HCT116 (cell line): ENCODE data around the gene NPHP3. TPM values are rescaled to one million over a fixed set of nuclear protein-coding genes. Genes with fewer than 3 reads are reported as not detected.

Source experiments
- ATAC-seq: fragments of 200-7000 bp; cut with Tn5 transposase; 2 replicates; pipeline ENCODE4 v1.9.1; 2020; ENCODE audit warnings: mild to moderate bottlenecking, moderate library complexity
- BruUV-seq: library from RNA; stranded (reverse); fragments of 400-500 nt; replicated peaks from 2 replicates; lab custom pipeline; 2021; lab: Mats Ljungman, UMichigan
- CTCF ChIA-PET: fragments of 300-600 bp; sonication (Branson Sonifier 250); formaldehyde crosslinking; loops from one replicate; lab custom pipeline; 2021; ENCODE audit warnings: antibody characterized with exemption; lab: Charles Lee
- POLR2A ChIA-PET: fragments of 300-600, 350-600 bp; sonication (Branson Sonifier 250); formaldehyde crosslinking; loops from one replicate; lab custom pipeline; 2021; ENCODE audit warnings: antibody characterized with exemption; lab: Charles Lee
- RAD21 ChIA-PET, 2 experiments: fragments of 300-600 bp; sonication (Branson Sonifier 250); formaldehyde crosslinking; loops; one replicate each; lab custom pipeline; 2023; ENCODE audit warnings: low total read pairs in 2 of 2; ENCODE audit not compliant: uncharacterized antibody in 2 of 2, unreplicated experiment in 2 of 2, low non-redundant PET in 1 of 2; lab: Charles Lee
- DNase-seq: peaks from one replicate; pipeline ENCODE4 v3.0.0-alpha.2; 2010; ENCODE audit warnings: low read depth, low spot score
- H2AFZ ChIP-seq: fragments of 200-600 bp; shearing (Covaris generic), sonication (generic); 2 replicates; pipeline ENCODE4 v1.6.1; 2017; ENCODE audit warnings: low read depth, mixed run types, mixed read lengths, antibody characterized with exemption, low read length; ENCODE audit not compliant: poor library complexity, severe bottlenecking
- H3K27ac ChIP-seq: 2 replicates; pipeline ENCODE4 v1.5.1; 2012; ENCODE audit warnings: low read depth, low read length
- H3K27me3 ChIP-seq: fragments of 200-600 bp; sonication (generic); 2 replicates; pipeline ENCODE4 v1.6.1; 2016; ENCODE audit warnings: mixed run types, low read length, mixed read lengths; ENCODE audit not compliant: insufficient read depth
- H3K36me3 ChIP-seq, 2 experiments: fragments of 200-500 bp in 1 of 2; fragments of 200-600 bp in 1 of 2; sonication (Bioruptor generic) in 1 of 2; sonication (generic) in 1 of 2; 2 replicates each; pipeline versions ENCODE4 v1.5.1 to v1.6.1; 2014 to 2016; ENCODE audit warnings: low read length in 2 of 2, inconsistent platforms in 1 of 2, mixed read lengths in 1 of 2, mixed run types in 1 of 2; ENCODE audit not compliant: insufficient read depth in 2 of 2, control insufficient read depth in 1 of 2
- H3K4me1 ChIP-seq, 2 experiments: fragments of 200-600 bp in 1 of 2; sonication (generic) in 1 of 2; 2 replicates each; pipeline versions ENCODE4 v1.5.1 to v1.6.1; 2012 to 2017; ENCODE audit warnings: low read length in 2 of 2, inconsistent platforms in 1 of 2, mild to moderate bottlenecking in 1 of 2, mixed read lengths in 1 of 2, mixed run types in 1 of 2, moderate library complexity in 1 of 2; ENCODE audit not compliant: insufficient read depth in 2 of 2, control insufficient read depth in 1 of 2
- H3K4me2 ChIP-seq: fragments of 200-600 bp; sonication (generic); 2 replicates; pipeline ENCODE4 v1.6.1; 2017; ENCODE audit warnings: mixed run types, low read length, mixed read lengths
- H3K4me3 ChIP-seq, 2 experiments: fragments of 200-600 bp in 1 of 2; sonication (generic) in 1 of 2; replicated peaks in 1 of 2; 2 replicates each; pipeline ENCODE4 v1.5.1; 2011 to 2016; ENCODE audit warnings: low read length in 2 of 2, control low read depth in 1 of 2, low read depth in 1 of 2, mild to moderate bottlenecking in 1 of 2, mixed read lengths in 1 of 2, mixed run types in 1 of 2
- H3K79me2 ChIP-seq: fragments of 200-600 bp; sonication (generic); 2 replicates; pipeline ENCODE4 v1.6.1; 2017; ENCODE audit warnings: mild to moderate bottlenecking, mixed run types, low read length, moderate library complexity, mixed read lengths; ENCODE audit not compliant: insufficient read depth
- H3K9ac ChIP-seq: fragments of 200-600 bp; sonication (generic); 2 replicates; pipeline ENCODE4 v1.6.1; 2016; ENCODE audit warnings: low read length, mixed read lengths
- H3K9me2 ChIP-seq: fragments of 200-600 bp; sonication (generic), shearing (Covaris generic); 2 replicates; pipeline ENCODE4 v1.6.1; 2017; ENCODE audit warnings: mixed run types, mild to moderate bottlenecking, moderate library complexity; ENCODE audit not compliant: insufficient read depth
- H3K9me3 ChIP-seq, 2 experiments: fragments of 200-500 bp in 1 of 2; fragments of 200-600 bp in 1 of 2; sonication (Bioruptor generic) in 1 of 2; sonication (generic) in 1 of 2; 2 replicates each; pipeline ENCODE4 v1.6.1; 2014 to 2017; ENCODE audit warnings: low read length in 2 of 2, mixed read lengths in 2 of 2, inconsistent platforms in 1 of 2, low read depth in 1 of 2, mild to moderate bottlenecking in 1 of 2, mixed run types in 1 of 2, moderate library complexity in 1 of 2; ENCODE audit not compliant: control insufficient read depth in 1 of 2, insufficient read depth in 1 of 2
- H4K20me1 ChIP-seq: fragments of 200-600 bp; sonication (generic), shearing (Covaris generic); 2 replicates; pipeline ENCODE4 v1.6.1; 2017; ENCODE audit warnings: mixed run types, mild to moderate bottlenecking, moderate library complexity; ENCODE audit not compliant: insufficient read depth
- CBX3 ChIP-seq: IDR thresholded peaks from 2 replicates; pipeline ENCODE4 v1.6.1; 2012; ENCODE audit warnings: low read depth
- CTCF ChIP-seq, 3 experiments: fragments of 200-600 bp in 1 of 3; sonication (generic) in 1 of 3; IDR thresholded peaks in 2 of 3; conservative IDR thresholded peaks in 1 of 3; 2 replicates each; pipeline ENCODE4 v1.5.1; 2012 to 2017; ENCODE audit warnings: low read depth in 2 of 3, low read length in 2 of 3, antibody characterized with exemption in 1 of 3, borderline replicate concordance in 1 of 3, control low read depth in 1 of 3, mild to moderate bottlenecking in 1 of 3, mixed read lengths in 1 of 3, mixed run types in 1 of 3, moderate library complexity in 1 of 3; ENCODE audit not compliant: insufficient read depth in 1 of 3
- EGR1 ChIP-seq: IDR thresholded peaks from 2 replicates; pipeline ENCODE4 v1.6.1; 2012; ENCODE audit warnings: low read depth
- EZH2 ChIP-seq: fragments of 200-600 bp; sonication (generic); IDR thresholded peaks from 2 replicates; pipeline ENCODE4 v1.6.1; 2017; ENCODE audit warnings: antibody characterized with exemption, mixed run types
- EZH2phosphoT487 ChIP-seq: fragments of 200-600 bp; IDR thresholded peaks from 2 replicates; pipeline ENCODE4 v1.6.1; 2018; ENCODE audit warnings: antibody characterized with exemption, borderline replicate concordance
- JUND ChIP-seq: IDR thresholded peaks from 2 replicates; pipeline ENCODE4 v1.6.1; 2012
- POLR2AphosphoS5 ChIP-seq: IDR thresholded peaks from 2 replicates; pipeline ENCODE4 v1.6.1; 2011; ENCODE audit warnings: mild to moderate bottlenecking, low read depth, low read length, moderate library complexity
- RAD21 ChIP-seq: IDR thresholded peaks from 2 replicates; pipeline ENCODE4 v1.6.1; 2012; ENCODE audit warnings: low read depth, mild to moderate bottlenecking
- SRF ChIP-seq: IDR thresholded peaks from 2 replicates; pipeline ENCODE4 v1.6.1; 2012; ENCODE audit warnings: low read depth
- YY1 ChIP-seq: IDR thresholded peaks from 2 replicates; pipeline ENCODE4 v1.6.1; 2011; ENCODE audit warnings: low read length, low read depth, moderate library complexity, mild to moderate bottlenecking; ENCODE audit not compliant: insufficient replicate concordance; ENCODE audit errors: extremely low read depth
- ZNF274 ChIP-seq: fragments of 200-500 bp; sonication (Bioruptor generic); IDR thresholded peaks from 2 replicates; pipeline ENCODE4 v1.6.1; 2014; ENCODE audit warnings: mild to moderate bottlenecking, low read depth, low read length, inconsistent platforms
- intact Hi-C: fragments of 100-400 bp; cut with micrococcal nuclease; formaldehyde crosslinking; loops from 2 replicates; pipeline ENCODE4 v1.10.0; 2022
- total RNA-seq: library from RNA; stranded (reverse); gene quantifications from one replicate; pipeline ENCODE4 v1.2.1, GENCODE V29; 2021; ENCODE audit not compliant: unreplicated experiment

The NPHP3 gene
- total RNA-seq, 1 experiment from 2014 or later = 15.5 TPM

GRCh38 chr3:132730891-132731580 is 8.8 kb upstream of the NPHP3 start:
- ChIA-PET RAD21 (interaction anchor here in 1 of 2 experiments (0.7 to 1.1 kb wide), 2 partner anchors 311 to 693 kb away, joined by 3 read pairs; no protein-coding TSS in a partner anchor), POLR2A (no interaction called here), CTCF (interaction anchor here (0.7 to 2.9 kb wide), 14 partner anchors 9 to 1482 kb away, joined by 3 to 38 read pairs (median 6); no protein-coding TSS in a partner anchor)
- Histone ChIP-seq H3K27me3 (peaks cover 57% of the 10 kb centered on the region), H3K4me3 (no peak overlapping the region), H4K20me1 (no peaks in the 10 kb centered on the region), H3K9me2 (no peaks in the 10 kb centered on the region), H3K27ac (no peak overlapping the region), H3K9ac (no peak overlapping the region), H3K4me1 (peaks cover 0 to 7% of the 10 kb centered on the region in 2 experiments; a peak in 2 of 4 replicates), H3K36me3 (no peaks in the 10 kb centered on the region), H3K79me2 (no peaks in the 10 kb centered on the region), H2AFZ (no peak overlapping the region), H3K4me2 (no peak overlapping the region), H3K9me3 (no peaks in the 10 kb centered on the region)
- ATAC-seq (peak; percentile 90), DNase-seq (no peak)
- TF ChIP-seq CTCF (IDR thresholded peaks at IDR 0.05 in 2 of 3, conservative IDR thresholded peaks at IDR 0.05 in 1 of 3; ENCODE audit: borderline replicate concordance in 1 of 3, insufficient read depth in 1 of 3, low read depth in 2 of 3, low read length in 2 of 3) (peak; percentile 14 to 53 (median 47); a peak in 4 of 6 replicates), RAD21 (peak; percentile 80), EZH2phosphoT487 (no peak)
- no TSS peak for BruUV-seq
- intact Hi-C loops = loop anchor here (1.0 to 5.0 kb wide), 6 partner anchors 654 to 1566 kb away; no protein-coding TSS in a partner anchor

GRCh38 chr3:132726341-132726823 is 4.2 kb upstream of the NPHP3 start:
- Histone ChIP-seq H4K20me1 (no peaks in the 10 kb centered on the region), H3K4me1 (peaks cover 5 to 16% of the 10 kb centered on the region in 2 experiments; a peak in 3 of 4 replicates), H2AFZ (peak overlapping the region; percentile 93), H3K4me2 (no peak overlapping the region), H3K9me2 (no peaks in the 10 kb centered on the region), H3K36me3 (no peaks in the 10 kb centered on the region), H3K4me3 (no peak overlapping the region), H3K9me3 (no peaks in the 10 kb centered on the region), H3K27me3 (peaks cover 19% of the 10 kb centered on the region), H3K9ac (no peak overlapping the region), H3K79me2 (peaks cover 2% of the 10 kb centered on the region), H3K27ac (no peak overlapping the region)
- intact Hi-C loops = loop anchor here (2.0 to 10.0 kb wide), 2 partner anchors 314 to 1488 kb away; no protein-coding TSS in a partner anchor
- ChIA-PET POLR2A (no interaction called here), RAD21 (no interaction called here), CTCF (interaction anchor here (0.6 to 1.7 kb wide), 9 partner anchors 8 to 738 kb away, joined by 3 to 6 read pairs (median 4); no protein-coding TSS in a partner anchor)
- ATAC-seq (no peak), DNase-seq (no peak)
- BruUV-seq = no TSS peak
- TF ChIP-seq JUND = no peak
- TF ChIP-seq YY1 = no peak
- TF ChIP-seq SRF = no peak
- TF ChIP-seq EGR1 = no peak
- TF ChIP-seq ZNF274 = no peak
- 0 out of 2 replicates have a peak, but pooled peaks have one; percentile 33 for TF ChIP-seq CBX3
- TF ChIP-seq RAD21 = peak; percentile 69
- no peak for TF ChIP-seq POLR2AphosphoS5
- TF ChIP-seq CTCF (IDR thresholded peaks at IDR 0.05 in 2 of 3, conservative IDR thresholded peaks at IDR 0.05 in 1 of 3; ENCODE audit: borderline replicate concordance in 1 of 3, insufficient read depth in 1 of 3, low read depth in 2 of 3, low read length in 2 of 3) = peak; percentile 37 to 82 (median 49); a peak in 5 of 6 replicates
- no peak for TF ChIP-seq EZH2
